ENCODE data around the gene ACOT2.

ACOT2 gene

GRCh38 chr14:73623504-73624054 lies 54.6 kb downstream of the ACOT2 start:
- no peak for FAIRE-seq
- TF ChIP-seq PAX5 (IDR thresholded peaks at IDR 0.05; ENCODE audit: insufficient read depth, low read length, severe bottlenecking) (no peak), POU2F2 (IDR thresholded peaks at IDR 0.05; ENCODE audit: low read depth, low read length) (no peak), POLR2AphosphoS5 (IDR thresholded peaks at IDR 0.05; ENCODE audit: low read depth, low read length) (no peak), SPI1 (IDR thresholded peaks at IDR 0.05; ENCODE audit: low read depth, low read length) (no peak), POLR2A (IDR thresholded peaks at IDR 0.05; ENCODE audit: low read depth, low read length) (no peak), TAF1 (IDR thresholded peaks at IDR 0.05; ENCODE audit: low read depth, low read length) (no peak)
- no peak for DNase-seq (ENCODE audit: insufficient read length, low spot score)
